SU-DHL-6 (cell line): ENCODE results near the gene RAB6B.

Source experiments
- CTCF ChIP-seq: fragments of 200-600 bp; sonication (generic); IDR thresholded peaks from one replicate; pipeline ENCODE4 v1.5.1; 2017; ENCODE audit warnings: antibody characterized with exemption, mild to moderate bottlenecking, low read length, moderate library complexity; ENCODE audit not compliant: insufficient read depth, poor library complexity, severe bottlenecking
- EZH2phosphoT487 ChIP-seq: fragments of 200-600 bp; sonication (generic), shearing (Covaris generic); conservative IDR thresholded peaks from 2 replicates; pipeline ENCODE4 v1.6.1; 2018; ENCODE audit warnings: mild to moderate bottlenecking, antibody characterized with exemption, low read length, moderate library complexity, mixed read lengths

- no peak for TF ChIP-seq CTCF
- TF ChIP-seq EZH2phosphoT487, result no peak
These were observed 41.5 kb upstream of the RAB6B start for GRCh38 chr3:133937061-133937686.
